HG03060 (cell line): ENCODE data around the gene ALS2.
"Not testable (repeated sequence)": the region's sequence is repeated elsewhere in the genome, so short reads cannot be mapped to it uniquely, and the experiment has no call there.

Experiments
- ATAC-seq: cut with Tn5 transposase; IDR thresholded peaks from one replicate; pipeline ENCODE4 v1.9.1; 2021; ENCODE audit warnings: low read depth, moderate number of reproducible peaks; ENCODE audit not compliant: unreplicated experiment

The ALS2 gene

GRCh38 chr2:201795607-201796477, 15.1 kb upstream of the ALS2 start:
- no peak for ATAC-seq

GRCh38 chr2:201794294-201794693, 13.6 kb upstream of the ALS2 start:
- no peak for ATAC-seq

GRCh38 chr2:201793631-201794030, 12.9 kb upstream of the ALS2 start:
- no peak for ATAC-seq

- ATAC-seq, result no peak
Observed at GRCh38 chr2:201790989-201791388, 10.3 kb upstream of the ALS2 start.

GRCh38 chr2:201790291-201790690, 9.6 kb upstream of the ALS2 start:
- ATAC-seq, result no peak

- ATAC-seq, result no peak
Observed at GRCh38 chr2:201789395-201789794, 8.7 kb upstream of the ALS2 start.

- no peak for ATAC-seq
Observed at GRCh38 chr2:201788371-201788770, 7.6 kb upstream of the ALS2 start.

GRCh38 chr2:201786471-201786870, 5.7 kb upstream of the ALS2 start:
- ATAC-seq, result no peak

- no peak for ATAC-seq
Observed at GRCh38 chr2:201785135-201785534, 4.4 kb upstream of the ALS2 start.

- no peak for ATAC-seq
Observed at GRCh38 chr2:201784563-201784962, 3.8 kb upstream of the ALS2 start.

- no peak for ATAC-seq
Observed at GRCh38 chr2:201781557-201782051, 871 bp upstream of the ALS2 start.

- no peak for ATAC-seq
Observed at GRCh38 chr2:201779901-201780673, 646 bp downstream of the ALS2 start.

- ATAC-seq, result no peak
Observed at GRCh38 chr2:201777869-201778268, 2.9 kb downstream of the ALS2 start.

GRCh38 chr2:201777043-201777442, 3.7 kb downstream of the ALS2 start:
- no peak for ATAC-seq

GRCh38 chr2:201775326-201775725, 5.4 kb downstream of the ALS2 start:
- no peak for ATAC-seq

GRCh38 chr2:201774546-201774945, 6.2 kb downstream of the ALS2 start:
- ATAC-seq, result no peak

- ATAC-seq, result no peak
Observed at GRCh38 chr2:201773990-201774389, 6.7 kb downstream of the ALS2 start.

GRCh38 chr2:201769666-201770373, 10.9 kb downstream of the ALS2 start:
- ATAC-seq, result no peak

- no peak for ATAC-seq
Observed at GRCh38 chr2:201768918-201769317, 11.8 kb downstream of the ALS2 start.

GRCh38 chr2:201765799-201766198, 14.9 kb downstream of the ALS2 start:
- ATAC-seq, result no peak

GRCh38 chr2:201764469-201764868, 16.3 kb downstream of the ALS2 start:
- not testable (repeated sequence) for ATAC-seq
